IMR-90 (cell line): ENCODE results near the gene HTR2A. TPM values are rescaled to one million over a fixed set of nuclear protein-coding genes. Genes with fewer than 3 reads are reported as not detected.
A peak's percentile ranks its signal among the peaks of the same experiment; 100 is the strongest.

ENCODE experiments used
- ATAC-seq: fragments of 200-7000 bp; cut with Tn5 transposase; 2 replicates; pipeline ENCODE4 v1.9.1; 2020; ENCODE audit warnings: low read depth, mild to moderate bottlenecking, moderate library complexity
- BruUV-seq: library from RNA; stranded (reverse); fragments of 400-500 nt; replicated peaks from 2 replicates; lab custom pipeline; 2021; lab: Mats Ljungman, UMichigan
- CTCF ChIA-PET: fragments of 300-600 bp; formaldehyde crosslinking; extraction: SDS; loops from one replicate; lab custom pipeline; 2021; ENCODE audit warnings: antibody characterized with exemption; lab: Yijun Ruan, JAX
- POLR2A ChIA-PET: fragments of 300-600 bp; sonication (Branson Sonifier 250); formaldehyde crosslinking; loops from one replicate; lab custom pipeline; 2022; ENCODE audit warnings: antibody characterized with exemption; ENCODE audit not compliant: unreplicated experiment; lab: Charles Lee
- DNase-seq: peaks from one replicate; pipeline ENCODE4 v3.0.0; 2013
- H2AFZ ChIP-seq: replicated peaks from 2 replicates; pipeline ENCODE3; 2013; ENCODE audit warnings: low read length, mild to moderate bottlenecking; ENCODE audit not compliant: poor library complexity
- H2AK5ac ChIP-seq: 2 replicates; pipeline ENCODE4 v1.6.1; 2013; ENCODE audit warnings: low read depth, low read length, inconsistent platforms
- H2AK9ac ChIP-seq: replicated peaks from 2 replicates; pipeline ENCODE3; 2013; ENCODE audit warnings: mild to moderate bottlenecking, low read depth, low read length, moderate library complexity; ENCODE audit not compliant: poor library complexity
- H2BK120ac ChIP-seq: 2 replicates; pipeline ENCODE4 v1.6.1; 2013; ENCODE audit warnings: low read depth, low read length, inconsistent platforms
- H2BK15ac ChIP-seq: 3 replicates; pipeline ENCODE4 v1.6.1; 2013; ENCODE audit warnings: low read depth, low read length, inconsistent platforms
- H2BK20ac ChIP-seq: 2 replicates; pipeline ENCODE4 v1.6.1; 2013; ENCODE audit warnings: low read depth, mild to moderate bottlenecking, inconsistent platforms, low read length, moderate library complexity
- H2BK5ac ChIP-seq: 2 replicates; pipeline ENCODE4 v1.6.1; 2013; ENCODE audit warnings: mild to moderate bottlenecking, low read depth, low read length, inconsistent platforms; ENCODE audit not compliant: poor library complexity, severe bottlenecking
- H3K14ac ChIP-seq: replicated peaks from 2 replicates; pipeline ENCODE4 v1.6.1; 2013; ENCODE audit warnings: low read depth, low read length, inconsistent platforms
- H3K18ac ChIP-seq: 2 replicates; pipeline ENCODE4 v1.6.1; 2013; ENCODE audit warnings: low read depth, low read length, control low read depth
- H3K23ac ChIP-seq: 2 replicates; pipeline ENCODE4 v1.6.1; 2013; ENCODE audit warnings: low read depth, low read length, inconsistent platforms
- H3K27ac ChIP-seq: 2 replicates; pipeline ENCODE4 v1.5.1; 2013; ENCODE audit warnings: mild to moderate bottlenecking, control low read depth, low read length; ENCODE audit not compliant: insufficient read depth
- H3K27me3 ChIP-seq: 2 replicates; pipeline ENCODE4 v1.6.1; 2013; ENCODE audit warnings: low read length; ENCODE audit not compliant: control insufficient read depth, insufficient read depth
- H3K36me3 ChIP-seq: 2 replicates; pipeline ENCODE4 v1.6.1; 2013; ENCODE audit warnings: low read length, mixed read lengths; ENCODE audit not compliant: control insufficient read depth, insufficient read depth
- H3K4ac ChIP-seq: 2 replicates; pipeline ENCODE4 v1.6.1; 2013; ENCODE audit warnings: low read depth, low read length, inconsistent platforms
- H3K4me1 ChIP-seq: 2 replicates; pipeline ENCODE4 v1.6.1; 2013; ENCODE audit warnings: low read length, mixed read lengths; ENCODE audit not compliant: control insufficient read depth, insufficient read depth
- H3K4me2 ChIP-seq: 2 replicates; pipeline ENCODE4 v1.6.1; 2013; ENCODE audit warnings: low read depth, mild to moderate bottlenecking, control low read depth, low read length, moderate library complexity
- H3K4me3 ChIP-seq: 2 replicates; pipeline ENCODE4 v1.5.1; 2013; ENCODE audit warnings: low read depth, mild to moderate bottlenecking, control low read depth, low read length, moderate library complexity; ENCODE audit not compliant: insufficient read depth
- H3K56ac ChIP-seq: 2 replicates; pipeline ENCODE4 v1.6.1; 2013; ENCODE audit warnings: low read length, inconsistent platforms; ENCODE audit not compliant: insufficient read depth; ENCODE audit errors: extremely low read depth
- H3K79me1 ChIP-seq, 2 experiments: 2 replicates each; pipeline ENCODE4 v1.6.1; 2013; ENCODE audit warnings: low read length in 2 of 2, inconsistent platforms in 1 of 2, low read depth in 1 of 2
- H3K9ac ChIP-seq: 2 replicates; pipeline ENCODE4 v1.6.1; 2013; ENCODE audit warnings: low read depth, low read length, control low read depth
- H3K9me1 ChIP-seq: 2 replicates; pipeline ENCODE4 v1.6.1; 2013; ENCODE audit warnings: low read length, inconsistent platforms; ENCODE audit not compliant: insufficient read depth
- H3K9me3 ChIP-seq: 2 replicates; pipeline ENCODE4 v1.6.1; 2013; ENCODE audit warnings: low read length; ENCODE audit not compliant: control insufficient read depth, insufficient read depth
- H4K20me1 ChIP-seq: 2 replicates; pipeline ENCODE4 v1.6.1; 2013; ENCODE audit warnings: low read length, inconsistent platforms; ENCODE audit not compliant: insufficient read depth
- H4K5ac ChIP-seq: 2 replicates; pipeline ENCODE4 v1.6.1; 2013; ENCODE audit warnings: mild to moderate bottlenecking, low read depth, low read length, control low read depth
- H4K8ac ChIP-seq, 2 experiments: 2 replicates each; pipeline ENCODE4 v1.6.1; 2013; ENCODE audit warnings: low read depth in 2 of 2, low read length in 2 of 2, control low read depth in 1 of 2, inconsistent platforms in 1 of 2
- H4K91ac ChIP-seq: 2 replicates; pipeline ENCODE4 v1.6.1; 2013; ENCODE audit warnings: low read depth, low read length, inconsistent platforms; ENCODE audit not compliant: insufficient read depth
- CEBPB ChIP-seq: IDR thresholded peaks from 2 replicates; pipeline ENCODE4 v1.6.1; 2012; ENCODE audit warnings: low read depth, low read length, improper control_type of control experiment
- MXI1 ChIP-seq: IDR thresholded peaks from 2 replicates; pipeline ENCODE4 v1.6.1; 2012; ENCODE audit warnings: low read depth, mild to moderate bottlenecking, low read length, moderate library complexity, borderline replicate concordance
- WGBS, 2 experiments: methylation state at CpG; one replicate each; pipeline versions ENCODE4 v1.1.5 to v1.1.7; 2013; ENCODE audit warnings: missing lambda C conversion rate in 2 of 2; ENCODE audit not compliant: insufficient read length in 1 of 2; ENCODE audit errors: extremely low coverage in 2 of 2; 5-methylcytosine and 5-hydroxymethylcytosine counted together
- dilution Hi-C: fragments of 300-500 bp; cut with HindIII; formaldehyde crosslinking; loops from one replicate; pipeline ENCODE4 v1.14.3; 2018; ENCODE audit warnings: low sequenced_read_pairs; ENCODE audit not compliant: unreplicated experiment
- in situ Hi-C: fragments of 300-500 bp; cut with MboI; formaldehyde crosslinking; loops from 3 replicates; pipeline ENCODE4 v1.14.3; 2019; ENCODE audit warnings: low sequenced_read_pairs, inconsistent platforms, mixed read lengths
- intact Hi-C: fragments of 100-400 bp; cut with micrococcal nuclease; formaldehyde crosslinking; loops from 2 replicates; pipeline ENCODE4 v1.10.0; 2022
- polyA plus RNA-seq, 3 experiments: library from polyadenylated mRNA; depleted of rRNA; stranded (reverse); fragments of >200 nt; gene quantifications; 2 replicates each; pipeline ENCODE4 v1.2.3, GENCODE V29; 2012; ENCODE audit warnings: low replicate concordance in 1 of 3
- total RNA-seq: library from RNA; depleted of rRNA; stranded (reverse); fragments of >200 nt; gene quantifications from 2 replicates; pipeline ENCODE4 v1.2.3, GENCODE V29; 2012

The HTR2A gene
- total and polyA plus RNA-seq, 2 of the 4 experiments (the other 2 are of a cell fraction): 0.02 TPM; not detected in 1

- Histone ChIP-seq H4K91ac (peak overlapping the region; percentile 23; the same call in 1 of the 2 replicates), H3K9ac (no peak overlapping the region), H3K18ac (no peak overlapping the region), H3K9me3 (no peaks in the 10 kb centered on the region), H3K4me3 (no peak overlapping the region), H4K8ac (no peak overlapping the region), H3K23ac (no peak overlapping the region), H3K14ac (0 out of 2 replicates have a peak overlapping the region, but pooled peaks have one; percentile 8), H2BK120ac (0 out of 2 replicates have a peak overlapping the region, but pooled peaks have one; percentile 22), H3K56ac (no peak overlapping the region), H3K36me3 (peaks cover 1% of the 10 kb centered on the region; the same call in 1 of the 2 replicates), H2AK9ac (no peak overlapping the region), H3K4ac (no peak overlapping the region), H3K9me1 (peaks cover 13% of the 10 kb centered on the region; the same call in 1 of the 2 replicates), H2BK20ac (no peak overlapping the region), H2AFZ (no peak overlapping the region), H4K20me1 (no peaks in the 10 kb centered on the region; the same call in 1 of the 2 replicates), H2AK5ac (peak overlapping the region; percentile 61), H3K27me3 (no peaks in the 10 kb centered on the region), H2BK15ac (no peak overlapping the region), H3K79me1 (peaks cover 26 to 28% of the 10 kb centered on the region in 2 experiments), H3K4me2 (no peak overlapping the region), H3K27ac (no peak overlapping the region), H3K4me1 (peaks cover 11% of the 10 kb centered on the region), H2BK5ac (no peak overlapping the region), H4K5ac (no peak overlapping the region)
- DNase-seq (no peak), ATAC-seq (no peak)
- ChIA-PET CTCF (interaction anchor here (1.4 kb wide), 1 partner anchor 33 kb away, joined by 3 read pairs; no protein-coding TSS in a partner anchor), POLR2A (no interaction called here)
- dilution Hi-C loops (no loop called here), intact Hi-C loops (no loop called here), in situ Hi-C loops (no loop called here)
- 90% methylated on average over 2 of the region's 4 CpGs; no CpG with 5 or more reads in 1 of the 2 experiments for WGBS, 2 experiments
- no TSS peak for BruUV-seq
- no peak for TF ChIP-seq MXI1
- 0 out of 2 replicates have a peak, but pooled peaks have one; percentile 18 for TF ChIP-seq CEBPB
Observed at GRCh38 chr13:46799139-46799538, 97.7 kb downstream of the HTR2A start.
